Stimulated activated CD4-positive, alpha-beta T cell treated with anti-CD3 and anti-CD28 coated beads, Interleukin-1b, Interleukin-23, amount 100 ng/mL, for 48 hours (primary cell): ENCODE results near the gene C9orf78.
"Not testable (repeated sequence)": the region's sequence is repeated elsewhere in the genome, so short reads cannot be mapped to it uniquely, and the experiment has no call there.

Experiments used
- DNase-seq: peaks from one replicate; pipeline ENCODE4 v3.0.0-alpha.2; 2020

C9orf78 gene

GRCh38 chr9:129809346-129809745 is 25.7 kb downstream of the C9orf78 start:
- no peak for DNase-seq

- no peak for DNase-seq
Measured at GRCh38 chr9:129806061-129806460, 29.0 kb downstream of the C9orf78 start.

- DNase-seq: no peak
Measured at GRCh38 chr9:129803676-129804060, 31.4 kb downstream of the C9orf78 start.

- DNase-seq: peak; percentile 92
Measured at GRCh38 chr9:129802833-129803675, 32.0 kb downstream of the C9orf78 start, which contains the start of gene TOR1B. Gene TOR1B, plus strand, starts transcription at chr9:129803184. Its CDS starts 29 bp downstream, at chr9:129803213.

GRCh38 chr9:129801504-129801903 is 33.6 kb downstream of the C9orf78 start:
- DNase-seq: no peak

- DNase-seq: no peak
Measured at GRCh38 chr9:129798973-129799372, 36.1 kb downstream of the C9orf78 start.

- not testable (repeated sequence) for DNase-seq
Measured at GRCh38 chr9:129796029-129796428, 39.0 kb downstream of the C9orf78 start.

GRCh38 chr9:129794549-129794948 is 40.5 kb downstream of the C9orf78 start:
- no peak for DNase-seq

- no peak for DNase-seq
Measured at GRCh38 chr9:129786481-129786880, 48.6 kb downstream of the C9orf78 start.

GRCh38 chr9:129785866-129786265 is 49.2 kb downstream of the C9orf78 start:
- DNase-seq: no peak

- not testable (repeated sequence) for DNase-seq
Measured at GRCh38 chr9:129784970-129785369, 50.1 kb downstream of the C9orf78 start.

- peak; percentile 75 for DNase-seq
Measured at GRCh38 chr9:129783516-129784361, 51.3 kb downstream of the C9orf78 start.

GRCh38 chr9:129781981-129782380 is 53.1 kb downstream of the C9orf78 start:
- DNase-seq: no peak

- DNase-seq: no peak
Measured at GRCh38 chr9:129781131-129781530, 53.9 kb downstream of the C9orf78 start.

- DNase-seq: no peak
Measured at GRCh38 chr9:129779560-129780190, 55.4 kb downstream of the C9orf78 start.

- no peak for DNase-seq
Measured at GRCh38 chr9:129778469-129778868, 56.6 kb downstream of the C9orf78 start.

GRCh38 chr9:129777769-129778130 is 57.3 kb downstream of the C9orf78 start:
- no peak for DNase-seq
